Progenitor cell of endocrine pancreas (in vitro differentiated cells): ENCODE measurements around the gene STARD13. TPM values are rescaled to one million over a fixed set of nuclear protein-coding genes. Genes with fewer than 3 reads are reported as not detected.
A peak's percentile ranks its signal among the peaks of the same experiment; 100 is the strongest.

ENCODE experiments used
- DNase-seq: peaks from one replicate; pipeline ENCODE4 v3.0.0; 2021; ENCODE audit warnings: low spot score; ENCODE audit not compliant: unreplicated experiment
- H3K27ac Mint-ChIP-seq: 2 replicates; pipeline ENCODE4 v1.8.0; 2021; ENCODE audit warnings: mild to moderate bottlenecking, moderate library complexity, mixed read lengths
- H3K27me3 Mint-ChIP-seq: 2 replicates; pipeline ENCODE4 v1.8.0; 2021; ENCODE audit warnings: mixed read lengths
- H3K36me3 Mint-ChIP-seq: 2 replicates; pipeline ENCODE4 v1.8.0; 2022; ENCODE audit warnings: mixed read lengths; ENCODE audit not compliant: insufficient read depth
- H3K4me1 Mint-ChIP-seq: 2 replicates; pipeline ENCODE4 v1.8.0; 2021; ENCODE audit warnings: low read depth, mixed read lengths
- H3K4me3 Mint-ChIP-seq: 2 replicates; pipeline ENCODE4 v1.8.0; 2021; ENCODE audit warnings: low read depth, mild to moderate bottlenecking, moderate library complexity, mixed read lengths
- H3K9me3 Mint-ChIP-seq: 2 replicates; pipeline ENCODE4 v1.8.0; 2021; ENCODE audit warnings: low read depth, mixed read lengths
- CTCF ChIP-seq: fragments of 200-600 bp; sonication (generic); IDR thresholded peaks from one replicate; pipeline ENCODE4 v1.5.0; 2021; ENCODE audit warnings: antibody characterized with exemption, mild to moderate bottlenecking; ENCODE audit not compliant: unreplicated experiment
- total RNA-seq: library from RNA; stranded (reverse); gene quantifications from 2 replicates; pipeline ENCODE4 v1.2.1, GENCODE V29; 2021

The STARD13 gene
- total RNA-seq, 1 donor from 2014 or later, result 11.7 TPM

- Mint-ChIP-seq H3K9me3 (peaks cover 6% of the 10 kb centered on the region), H3K36me3 (peaks cover 8% of the 10 kb centered on the region), H3K4me3 (no peak overlapping the region), H3K4me1 (peaks cover 16% of the 10 kb centered on the region), H3K27ac (no peak overlapping the region), H3K27me3 (no peaks in the 10 kb centered on the region)
- no peak for TF ChIP-seq CTCF
- DNase-seq, result no peak
These were observed 54.2 kb downstream of the STARD13 start for GRCh38 chr13:33231339-33231738.

- Mint-ChIP-seq H3K4me3 (no peak overlapping the region), H3K4me1 (peaks cover 16% of the 10 kb centered on the region), H3K36me3 (peaks cover 8% of the 10 kb centered on the region), H3K27me3 (no peaks in the 10 kb centered on the region), H3K9me3 (peaks cover 6% of the 10 kb centered on the region), H3K27ac (no peak overlapping the region)
- no peak for TF ChIP-seq CTCF
- DNase-seq, result no peak
These were observed 55.2 kb downstream of the STARD13 start for GRCh38 chr13:33230178-33230881.

- H3K36me3 Mint-ChIP-seq, result peaks cover 8% of the 10 kb centered on the region
- peaks cover 7% of the 10 kb centered on the region for H3K9me3 Mint-ChIP-seq
- peak overlapping the region; percentile 85 for H3K27ac Mint-ChIP-seq
- no peak for DNase-seq
- peaks cover 16% of the 10 kb centered on the region for H3K4me1 Mint-ChIP-seq
- H3K4me3 Mint-ChIP-seq, result no peak overlapping the region
- TF ChIP-seq CTCF, result no peak
- no peaks in the 10 kb centered on the region for H3K27me3 Mint-ChIP-seq
These were observed 55.9 kb downstream of the STARD13 start for GRCh38 chr13:33229446-33230177.

GRCh38 chr13:33228648-33229445 is 56.7 kb downstream of the STARD13 start:
- DNase-seq, result no peak
- Mint-ChIP-seq H3K4me1 (peaks cover 16% of the 10 kb centered on the region), H3K36me3 (peaks cover 7% of the 10 kb centered on the region), H3K4me3 (no peak overlapping the region), H3K9me3 (peaks cover 10% of the 10 kb centered on the region), H3K27ac (peak overlapping the region; percentile 85), H3K27me3 (no peaks in the 10 kb centered on the region)
- TF ChIP-seq CTCF, result peak; percentile 88
